Hepatocyte (in vitro differentiated cells): Measurements from ENCODE around the gene LAT.

Experiments used
- CTCF ChIP-seq: fragments of 200-600 bp; sonication (generic); IDR thresholded peaks from 2 replicates; pipeline ENCODE4 v1.5.1; 2016; ENCODE audit warnings: antibody characterized with exemption, mild to moderate bottlenecking; ENCODE audit not compliant: poor library complexity
- EZH2 ChIP-seq: fragments of 200-600 bp; sonication (generic); IDR thresholded peaks from 2 replicates; pipeline ENCODE4 v1.6.1; 2016; ENCODE audit warnings: antibody characterized with exemption, mild to moderate bottlenecking, borderline replicate concordance
- EZH2phosphoT487 ChIP-seq: fragments of 200-600 bp; sonication (generic); IDR thresholded peaks from one replicate; pipeline ENCODE4 v1.6.1; 2018; ENCODE audit warnings: antibody characterized with exemption, mild to moderate bottlenecking, low read depth, moderate library complexity; ENCODE audit not compliant: unreplicated experiment, severe bottlenecking

DNA sequence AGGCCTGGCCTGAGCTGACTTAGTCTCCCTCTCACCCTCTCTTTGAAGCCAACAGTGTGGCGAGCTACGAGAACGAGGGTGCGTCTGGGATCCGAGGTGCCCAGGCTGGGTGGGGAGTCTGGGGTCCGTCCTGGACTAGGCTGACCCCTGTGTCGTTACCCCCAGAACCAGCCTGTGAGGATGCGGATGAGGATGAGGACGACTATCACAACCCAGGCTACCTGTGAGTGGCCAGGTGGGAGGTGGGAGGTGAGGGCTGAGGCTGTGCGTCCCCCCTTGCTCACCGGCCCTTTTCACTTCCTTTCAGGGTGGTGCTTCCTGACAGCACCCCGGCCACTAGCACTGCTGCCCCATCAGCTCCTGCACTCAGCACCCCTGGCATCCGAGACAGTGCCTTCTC lies 1.6 kb downstream of the LAT start:
- TF ChIP-seq CTCF (no peak), EZH2 (no peak), EZH2phosphoT487 (no peak)
